Caco-2 (cell line): ENCODE measurements around the gene NFE2L2. TPM values are rescaled to one million over a fixed set of nuclear protein-coding genes. Genes with fewer than 3 reads are reported as not detected.

Source experiments
- Bru-seq: library from RNA; stranded (reverse); fragments of 400-500 nt; gene quantifications from one replicate; lab custom pipeline; 2021; lab: Mats Ljungman, UMichigan
- BruChase-seq, 2 experiments: library from RNA; stranded (reverse); fragments of 400-500 nt; gene quantifications; one replicate each; lab custom pipeline; 2021; lab: Mats Ljungman, UMichigan
- BruUV-seq: library from RNA; stranded (reverse); fragments of 400-500 nt; replicated peaks from 2 replicates; lab custom pipeline; 2021; lab: Mats Ljungman, UMichigan
- CTCF ChIA-PET: fragments of 300-600 bp; sonication (Branson Sonifier 250); formaldehyde crosslinking; loops from one replicate; lab custom pipeline; 2022; ENCODE audit warnings: antibody characterized with exemption; lab: Charles Lee
- POLR2A ChIA-PET: fragments of 300-600 bp; sonication (Branson Sonifier 250); formaldehyde crosslinking; loops from one replicate; lab custom pipeline; 2022; ENCODE audit warnings: antibody characterized with exemption; lab: Charles Lee
- DNase-seq, 2 experiments: peaks; one replicate each; pipeline versions ENCODE4 v3.0.0 to v3.0.0-alpha.2; 2020 to 2022
- H3K27me3 ChIP-seq: replicated peaks from 2 replicates; pipeline ENCODE4 v1.6.0; 2011; ENCODE audit warnings: low read length; ENCODE audit not compliant: control insufficient read depth, insufficient read depth
- H3K36me3 ChIP-seq: 2 replicates; pipeline ENCODE4 v1.5.1; 2011; ENCODE audit warnings: low read length; ENCODE audit not compliant: control insufficient read depth, insufficient read depth
- H3K4me1 ChIP-seq: fragments of 250-450 bp; sonication (Bioruptor Pico); 2 replicates; pipeline ENCODE4 v1.5.1; 2020; ENCODE audit warnings: mild to moderate bottlenecking
- H3K4me3 ChIP-seq: 2 replicates; pipeline ENCODE4 v1.5.1; 2011; ENCODE audit warnings: low read depth, mild to moderate bottlenecking, control low read depth, low read length
- H3K9me3 ChIP-seq: fragments of 250-450 bp; sonication (Bioruptor Pico); 2 replicates; pipeline ENCODE4 v1.5.1; 2020; ENCODE audit warnings: mild to moderate bottlenecking, moderate library complexity
- H3K27ac Mint-ChIP-seq: one replicate; pipeline ENCODE4 v1.8.0; 2022; ENCODE audit warnings: mixed read lengths; ENCODE audit not compliant: unreplicated experiment
- H3K27me3 Mint-ChIP-seq: one replicate; pipeline ENCODE4 v1.8.0; 2022; ENCODE audit warnings: mixed read lengths; ENCODE audit not compliant: insufficient read depth, unreplicated experiment
- H3K36me3 Mint-ChIP-seq: one replicate; pipeline ENCODE4 v1.8.0; 2022; ENCODE audit warnings: mild to moderate bottlenecking, mixed read lengths; ENCODE audit not compliant: insufficient read depth, unreplicated experiment
- H3K4me1 Mint-ChIP-seq: one replicate; pipeline ENCODE4 v1.8.0; 2022; ENCODE audit warnings: low read depth, mixed read lengths; ENCODE audit not compliant: unreplicated experiment
- H3K4me3 Mint-ChIP-seq: one replicate; pipeline ENCODE4 v1.8.0; 2022; ENCODE audit warnings: mild to moderate bottlenecking, moderate library complexity, mixed read lengths; ENCODE audit not compliant: unreplicated experiment
- H3K9me3 Mint-ChIP-seq: one replicate; pipeline ENCODE4 v1.8.0; 2022; ENCODE audit warnings: mixed read lengths; ENCODE audit not compliant: unreplicated experiment
- intact Hi-C: fragments of 100-400 bp; cut with micrococcal nuclease; formaldehyde crosslinking; loops from one replicate; pipeline ENCODE4 v1.10.0; 2022; ENCODE audit not compliant: unreplicated experiment
- long read RNA-seq: library from polyadenylated mRNA; stranded (forward); transcript quantifications from one replicate; pipeline ENCODE4 v2.0.0, GENCODE V29; 2022
- total RNA-seq: library from RNA; stranded (reverse); gene quantifications from 2 replicates; pipeline ENCODE4 v1.2.3, GENCODE V29; 2022
- TF ChIP-seq, protein P1 (sequence below), 2 experiments: fragments of 200-600 bp in 1 of 2; IDR thresholded peaks; 1 replicate in 1 of 2; 2 replicates in 1 of 2; pipeline versions ENCODE4 v1.5.1 to v1.8.0; 2011 to 2022; ENCODE audit warnings: antibody characterized with exemption in 1 of 2, control low read depth in 1 of 2, inconsistent platforms in 1 of 2, low read depth in 1 of 2, low read length in 1 of 2, mild to moderate bottlenecking in 1 of 2, moderate library complexity in 1 of 2; ENCODE audit not compliant: insufficient read depth in 1 of 2, severe bottlenecking in 1 of 2, unreplicated experiment in 1 of 2

Gene NFE2L2
- total RNA-seq (75.7 and 80.5 TPM in 2 replicates), Bru-seq, nascent RNA (percentile 97 among the genes with signal in this experiment), BruChase-seq, experiment 1, labeled RNA remaining after a 2-hour chase (percentile 97 among the genes with signal in this experiment), BruChase-seq, experiment 2, labeled RNA remaining after a 6-hour chase (percentile 93 among the genes with signal in this experiment)
- long read RNA-seq, transcript NFE2L2-201 (5 exons, 2,853 nt), result major isoform, 189 of 211 reads
- long read RNA-seq, transcript NFE2L2-202 (5 exons, 2,651 nt), result minor isoform, 8 of 211 reads
- long read RNA-seq, partial matches to known transcripts, result 2 of 211 reads
- long read RNA-seq, other reads (novel, unspliced or antisense), result 11 of 211 reads

DNA sequence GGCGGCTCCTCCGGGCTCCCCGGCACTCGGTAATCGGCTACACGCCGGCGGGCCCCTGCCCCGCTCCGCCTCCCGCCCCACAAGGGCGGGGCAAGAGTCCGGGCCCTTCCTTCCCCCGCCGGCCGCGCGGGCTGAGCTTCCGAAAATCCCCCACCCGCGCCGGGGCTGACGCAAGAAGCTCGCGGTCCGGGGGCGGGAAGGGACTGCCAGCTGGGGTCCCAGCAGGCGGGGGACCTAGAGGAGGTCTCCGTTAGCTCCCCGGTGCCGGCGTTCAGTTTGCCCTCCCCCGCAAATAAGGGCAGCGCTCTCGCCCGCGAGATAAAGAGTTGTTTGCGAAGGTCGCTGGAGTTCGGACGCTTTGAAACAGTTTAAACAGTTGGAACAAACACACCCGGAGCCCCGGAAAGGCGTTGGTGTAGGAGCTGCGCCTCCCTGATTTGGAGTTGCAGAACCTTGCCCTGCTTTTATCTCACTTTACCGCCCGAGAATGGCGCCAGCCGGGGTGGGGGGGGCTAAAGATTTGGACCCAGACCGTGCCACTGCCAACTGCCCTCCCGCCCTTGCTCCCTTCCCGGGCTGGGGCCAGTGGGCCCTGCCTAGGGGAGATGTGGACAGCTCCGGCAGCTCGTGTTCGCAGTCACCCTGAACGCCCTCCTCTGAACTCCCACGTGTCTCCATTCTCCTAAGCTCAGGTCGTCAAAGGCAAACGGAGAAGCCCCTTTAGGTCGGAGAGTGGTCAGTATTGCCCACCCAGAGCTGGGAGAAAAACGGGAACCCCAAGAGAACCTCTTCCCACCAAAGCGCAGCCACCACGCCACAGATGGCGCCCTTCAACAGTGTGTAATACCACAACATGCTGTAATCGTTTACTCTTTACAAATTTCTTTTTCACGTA is at the start of gene NFE2L2:
Gene NFE2L2 (minus strand): TSS at position 35 of the 895 bp plus-strand sequence. CDS start 151 bp downstream, outside the sequence.
- intact Hi-C loops, result loop anchor here (1.0 to 5.0 kb wide), 3 partner anchors 31 to 132 kb away; partner anchors contain the start of gene HNRNPA3
- H3K4me1 ChIP-seq, result peaks cover 40% of the 10 kb centered on the region
- POLR2A ChIA-PET, result interaction anchor here (0.6 to 2.4 kb wide), 20 partner anchors 8 to 1634 kb away, joined by 3 to 22 read pairs (median 4); partner anchors contain the start of genes AGPS and HNRNPA3
- peak within 1 kb of the TSS; percentile 97 for H3K4me3 Mint-ChIP-seq
- peak within 1 kb of the TSS; percentile 100 for H3K27ac Mint-ChIP-seq
- peak within 1 kb of the TSS; percentile 91 for H3K4me3 ChIP-seq
- no peaks in the 10 kb centered on the region for H3K9me3 Mint-ChIP-seq
- TF ChIP-seq, protein P1, sequence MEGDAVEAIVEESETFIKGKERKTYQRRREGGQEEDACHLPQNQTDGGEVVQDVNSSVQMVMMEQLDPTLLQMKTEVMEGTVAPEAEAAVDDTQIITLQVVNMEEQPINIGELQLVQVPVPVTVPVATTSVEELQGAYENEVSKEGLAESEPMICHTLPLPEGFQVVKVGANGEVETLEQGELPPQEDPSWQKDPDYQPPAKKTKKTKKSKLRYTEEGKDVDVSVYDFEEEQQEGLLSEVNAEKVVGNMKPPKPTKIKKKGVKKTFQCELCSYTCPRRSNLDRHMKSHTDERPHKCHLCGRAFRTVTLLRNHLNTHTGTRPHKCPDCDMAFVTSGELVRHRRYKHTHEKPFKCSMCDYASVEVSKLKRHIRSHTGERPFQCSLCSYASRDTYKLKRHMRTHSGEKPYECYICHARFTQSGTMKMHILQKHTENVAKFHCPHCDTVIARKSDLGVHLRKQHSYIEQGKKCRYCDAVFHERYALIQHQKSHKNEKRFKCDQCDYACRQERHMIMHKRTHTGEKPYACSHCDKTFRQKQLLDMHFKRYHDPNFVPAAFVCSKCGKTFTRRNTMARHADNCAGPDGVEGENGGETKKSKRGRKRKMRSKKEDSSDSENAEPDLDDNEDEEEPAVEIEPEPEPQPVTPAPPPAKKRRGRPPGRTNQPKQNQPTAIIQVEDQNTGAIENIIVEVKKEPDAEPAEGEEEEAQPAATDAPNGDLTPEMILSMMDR (IDR thresholded peaks at IDR 0.05; ENCODE audit: insufficient read depth in 1 of 2, low read depth in 1 of 2, low read length in 1 of 2, severe bottlenecking in 1 of 2, unreplicated experiment in 1 of 2), result peak in 1 of 2 experiments; percentile 42
- no peaks in the 10 kb centered on the region for H3K36me3 ChIP-seq
- CTCF ChIA-PET, result interaction anchor here (0.5 to 4.2 kb wide), 7 partner anchors 10 to 149 kb away, joined by 3 to 44 read pairs (median 4); partner anchors contain the start of gene HNRNPA3
- H3K4me1 Mint-ChIP-seq, result peaks cover 21% of the 10 kb centered on the region
- H3K27me3 Mint-ChIP-seq, result no peaks in the 10 kb centered on the region
- no peaks in the 10 kb centered on the region for H3K9me3 ChIP-seq
- H3K36me3 Mint-ChIP-seq, result peaks cover 29% of the 10 kb centered on the region
- no peaks in the 10 kb centered on the region for H3K27me3 ChIP-seq
- peak; percentile 94 for DNase-seq
- BruUV-seq, result TSS peak; percentile 85

DNA sequence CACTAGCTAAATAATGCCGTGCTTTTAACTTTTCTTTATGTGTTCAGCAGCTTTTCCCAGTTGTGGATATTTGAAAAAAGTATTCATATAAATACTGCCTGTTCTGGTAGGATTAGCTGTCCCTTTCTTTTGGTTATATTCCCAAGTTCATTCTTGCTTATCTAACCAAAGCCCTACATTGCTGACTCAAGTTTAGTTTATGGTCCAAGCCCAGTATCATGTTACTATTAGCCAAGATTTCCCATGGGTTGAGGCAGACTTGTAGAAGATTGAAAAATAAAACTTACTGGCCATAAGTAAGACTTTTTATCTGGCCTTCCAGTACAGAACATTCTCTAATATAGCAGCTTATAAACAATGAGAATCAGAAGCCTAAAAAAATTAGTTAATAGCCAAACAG is 49.7 kb upstream of the NFE2L2 start:
- ChIA-PET POLR2A (no interaction called here), CTCF (no interaction called here)
- TF ChIP-seq, protein P1 (IDR thresholded peaks at IDR 0.05; ENCODE audit: insufficient read depth in 1 of 2, low read depth in 1 of 2, low read length in 1 of 2, severe bottlenecking in 1 of 2, unreplicated experiment in 1 of 2), result no peak
- H3K36me3 ChIP-seq, result no peaks in the 10 kb centered on the region
- no peaks in the 10 kb centered on the region for H3K27me3 ChIP-seq
- H3K4me1 ChIP-seq, result no peaks in the 10 kb centered on the region
- H3K4me1 Mint-ChIP-seq, result no peaks in the 10 kb centered on the region
- H3K36me3 Mint-ChIP-seq, result no peaks in the 10 kb centered on the region
- H3K27ac Mint-ChIP-seq, result no peak overlapping the region
- no peak overlapping the region for H3K4me3 Mint-ChIP-seq
- H3K4me3 ChIP-seq, result no peak overlapping the region
- DNase-seq, result no peak
- BruUV-seq, result no TSS peak
- no peaks in the 10 kb centered on the region for H3K9me3 Mint-ChIP-seq
- no peaks in the 10 kb centered on the region for H3K9me3 ChIP-seq
- intact Hi-C loops, result no loop called here
- no peaks in the 10 kb centered on the region for H3K27me3 Mint-ChIP-seq
